Bronchial epithelial cell (primary cell): ENCODE measurements around the gene SRRM4. TPM values are rescaled to one million over a fixed set of nuclear protein-coding genes. Genes with fewer than 3 reads are reported as not detected.

ENCODE experiments used
- DNase-seq: peaks from one replicate; pipeline ENCODE4 v3.0.0-alpha.2; 2010; ENCODE audit warnings: low read depth
- FAIRE-seq: peaks from 2 replicates; lab custom pipeline; 2011; peaks lifted over from hg19 to GRCh38; lab: Jason Lieb, UNC
- H3K27me3 ChIP-seq: 2 replicates; pipeline ENCODE4 v1.5.1; 2011; ENCODE audit warnings: low read length; ENCODE audit not compliant: control insufficient read depth, insufficient read depth
- H3K36me3 ChIP-seq: 2 replicates; pipeline ENCODE4 v1.5.1; 2011; ENCODE audit warnings: low read length; ENCODE audit not compliant: control insufficient read depth, insufficient read depth
- H3K4me3 ChIP-seq: 2 replicates; pipeline ENCODE4 v1.5.1; 2011; ENCODE audit warnings: mild to moderate bottlenecking, low read depth, low read length, control low read depth
- total RNA-seq: library from RNA; depleted of rRNA; stranded (reverse); fragments of >200 nt; gene quantifications from 2 replicates; pipeline ENCODE4 v1.2.1, GENCODE V29; 2014
- TF ChIP-seq, protein P1 (sequence below): IDR thresholded peaks from 2 replicates; pipeline ENCODE4 v1.5.1; 2011; ENCODE audit warnings: mild to moderate bottlenecking, moderate library complexity, low read length, control low read depth, inconsistent platforms; ENCODE audit not compliant: insufficient read depth, severe bottlenecking

SRRM4 gene, protein sequence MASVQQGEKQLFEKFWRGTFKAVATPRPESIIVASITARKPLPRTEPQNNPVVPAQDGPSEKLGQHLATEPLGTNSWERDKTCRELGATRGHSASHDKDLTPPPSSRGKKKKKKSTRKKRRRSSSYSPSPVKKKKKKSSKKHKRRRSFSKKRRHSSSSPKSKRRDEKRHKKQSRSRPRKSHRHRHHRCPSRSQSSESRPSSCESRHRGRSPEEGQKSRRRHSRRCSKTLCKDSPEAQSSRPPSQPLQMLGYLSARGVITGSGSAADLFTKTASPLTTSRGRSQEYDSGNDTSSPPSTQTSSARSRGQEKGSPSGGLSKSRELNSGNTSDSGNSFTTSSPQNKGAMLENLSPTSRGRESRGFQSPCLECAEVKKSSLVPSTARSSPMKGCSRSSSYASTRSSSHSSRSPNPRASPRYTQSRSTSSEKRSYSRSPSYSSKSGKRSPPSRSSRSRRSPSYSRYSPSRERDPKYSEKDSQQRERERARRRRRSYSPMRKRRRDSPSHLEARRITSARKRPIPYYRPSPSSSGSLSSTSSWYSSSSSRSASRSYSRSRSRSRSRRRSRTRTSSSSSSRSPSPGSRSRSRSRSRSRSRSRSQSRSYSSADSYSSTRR
- not detected in 2 replicates for total RNA-seq

DNA sequence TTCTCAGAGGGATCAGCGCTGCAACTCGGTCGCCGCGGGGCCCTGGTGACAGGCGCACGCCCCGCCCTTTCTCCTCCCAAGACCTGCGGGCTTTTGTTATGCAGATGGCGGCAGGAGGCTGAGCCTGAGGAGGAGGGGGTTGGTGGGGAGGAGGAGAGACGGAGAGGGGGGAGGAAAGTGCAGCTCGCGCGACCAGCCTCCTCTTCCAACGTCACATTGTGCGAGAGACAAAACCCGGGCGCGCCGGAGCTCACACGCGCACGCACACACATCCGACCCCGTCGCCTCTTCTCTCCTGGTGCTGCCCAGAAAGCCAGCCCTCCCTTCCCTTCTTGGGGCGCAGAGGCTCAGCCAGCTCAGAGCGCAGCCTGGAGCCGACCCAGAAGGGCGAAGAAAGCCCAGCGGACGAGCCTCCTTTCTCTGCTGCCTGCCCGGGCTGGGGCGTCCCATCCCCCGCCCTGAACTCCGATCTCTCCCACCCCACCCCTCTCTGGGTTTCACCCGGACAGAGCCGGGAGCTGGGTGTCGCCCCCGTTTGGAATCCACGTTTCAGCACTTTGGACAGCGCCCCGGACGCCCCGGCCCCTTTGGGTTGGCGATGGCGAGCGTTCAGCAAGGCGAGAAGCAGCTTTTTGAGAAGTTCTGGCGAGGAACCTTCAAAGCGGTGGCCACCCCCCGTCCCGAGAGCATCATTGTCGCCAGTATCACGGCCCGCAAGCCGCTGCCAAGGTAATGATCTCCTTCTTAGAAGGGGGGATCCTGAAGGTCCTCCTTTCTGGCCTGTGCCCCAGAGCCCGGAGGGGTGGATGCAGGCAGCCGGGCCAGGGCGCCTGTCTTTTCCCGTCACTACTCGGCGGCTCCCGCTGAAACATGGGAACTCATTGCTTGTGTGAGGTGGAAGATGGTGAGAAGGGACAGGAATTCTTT is at the start of gene SRRM4:
Gene SRRM4 (plus strand): TSS at position 257 of the 927 bp plus-strand sequence. CDS start 342 bp downstream, at position 599.
- Histone ChIP-seq H3K27me3 (peaks cover 4% of the 10 kb centered on the region), H3K36me3 (no peaks in the 10 kb centered on the region), H3K4me3 (no peak within 1 kb of the TSS)
- TF ChIP-seq, protein P1, sequence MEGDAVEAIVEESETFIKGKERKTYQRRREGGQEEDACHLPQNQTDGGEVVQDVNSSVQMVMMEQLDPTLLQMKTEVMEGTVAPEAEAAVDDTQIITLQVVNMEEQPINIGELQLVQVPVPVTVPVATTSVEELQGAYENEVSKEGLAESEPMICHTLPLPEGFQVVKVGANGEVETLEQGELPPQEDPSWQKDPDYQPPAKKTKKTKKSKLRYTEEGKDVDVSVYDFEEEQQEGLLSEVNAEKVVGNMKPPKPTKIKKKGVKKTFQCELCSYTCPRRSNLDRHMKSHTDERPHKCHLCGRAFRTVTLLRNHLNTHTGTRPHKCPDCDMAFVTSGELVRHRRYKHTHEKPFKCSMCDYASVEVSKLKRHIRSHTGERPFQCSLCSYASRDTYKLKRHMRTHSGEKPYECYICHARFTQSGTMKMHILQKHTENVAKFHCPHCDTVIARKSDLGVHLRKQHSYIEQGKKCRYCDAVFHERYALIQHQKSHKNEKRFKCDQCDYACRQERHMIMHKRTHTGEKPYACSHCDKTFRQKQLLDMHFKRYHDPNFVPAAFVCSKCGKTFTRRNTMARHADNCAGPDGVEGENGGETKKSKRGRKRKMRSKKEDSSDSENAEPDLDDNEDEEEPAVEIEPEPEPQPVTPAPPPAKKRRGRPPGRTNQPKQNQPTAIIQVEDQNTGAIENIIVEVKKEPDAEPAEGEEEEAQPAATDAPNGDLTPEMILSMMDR, result no peak
- FAIRE-seq (no peak), DNase-seq (no peak)

DNA sequence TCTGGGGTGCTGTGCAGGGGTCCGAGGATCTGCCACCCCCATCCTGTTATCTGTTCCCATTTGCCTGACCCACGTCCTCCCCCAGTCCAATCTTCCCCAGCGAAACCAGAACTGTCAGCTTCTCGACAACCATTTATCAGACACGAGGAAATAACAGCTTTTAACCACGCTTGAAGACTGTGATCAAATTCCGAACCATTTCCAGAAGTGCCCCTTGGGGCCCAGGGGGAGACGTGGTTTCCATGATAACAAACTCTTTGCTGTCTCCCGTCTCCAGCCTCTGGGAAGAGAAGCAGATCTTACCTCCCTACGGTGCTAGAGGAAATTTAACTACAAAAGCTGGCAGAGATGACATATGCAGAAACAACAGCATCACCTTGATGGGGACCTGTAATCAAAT is 35.1 kb upstream of the SRRM4 start:
- DNase-seq (no peak), FAIRE-seq (no peak)
- TF ChIP-seq, protein P1, result no peak
- Histone ChIP-seq H3K4me3 (no peak overlapping the region), H3K27me3 (no peaks in the 10 kb centered on the region), H3K36me3 (no peaks in the 10 kb centered on the region)

DNA sequence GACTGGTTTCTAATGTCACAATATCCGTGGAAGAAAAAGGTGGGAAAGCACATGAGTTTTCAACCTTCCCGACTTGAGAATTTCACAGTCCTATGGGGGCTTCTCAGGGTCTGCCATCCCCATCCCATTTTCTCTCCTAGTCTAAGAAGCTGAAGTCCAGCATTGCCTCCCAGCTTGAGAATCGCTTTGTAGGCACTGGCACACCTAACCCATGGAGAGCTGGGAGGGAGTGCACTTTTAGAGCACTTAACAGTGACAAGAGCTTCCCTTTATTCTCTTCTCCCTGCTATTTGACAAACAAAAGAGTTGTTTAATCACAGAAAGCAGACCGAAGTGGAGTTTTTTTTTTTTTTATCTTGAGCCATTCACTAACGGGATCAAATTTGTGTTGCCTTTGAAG is 22.8 kb upstream of the SRRM4 start:
- TF ChIP-seq, protein P1, result no peak
- DNase-seq (no peak), FAIRE-seq (no peak)
- Histone ChIP-seq H3K4me3 (no peak overlapping the region), H3K27me3 (no peaks in the 10 kb centered on the region), H3K36me3 (no peaks in the 10 kb centered on the region)

DNA sequence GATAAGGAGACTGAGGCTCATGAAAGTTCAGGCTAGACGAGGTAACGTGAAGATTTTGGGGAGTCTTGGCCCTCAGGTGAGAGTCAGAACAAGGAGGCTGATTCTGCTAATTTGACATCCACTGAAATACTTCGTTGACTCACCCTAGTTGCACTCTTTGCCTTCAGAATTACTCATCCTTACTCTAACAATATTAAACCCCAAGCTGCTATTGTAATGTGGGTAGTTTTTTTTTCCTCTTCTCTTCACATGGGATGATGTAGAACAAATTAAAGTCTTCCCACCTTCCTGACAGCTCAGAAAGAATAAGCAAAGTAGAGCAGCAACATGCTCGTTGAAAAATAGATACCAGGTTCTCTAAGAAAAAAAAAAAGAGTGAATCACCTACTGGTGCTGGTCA is 22.0 kb upstream of the SRRM4 start:
- FAIRE-seq (no peak), DNase-seq (peak; percentile 14)
- H3K4me3 ChIP-seq, result no peak overlapping the region
- H3K36me3 ChIP-seq, result no peaks in the 10 kb centered on the region
- TF ChIP-seq, protein P1, result no peak
- H3K27me3 ChIP-seq, result no peaks in the 10 kb centered on the region

DNA sequence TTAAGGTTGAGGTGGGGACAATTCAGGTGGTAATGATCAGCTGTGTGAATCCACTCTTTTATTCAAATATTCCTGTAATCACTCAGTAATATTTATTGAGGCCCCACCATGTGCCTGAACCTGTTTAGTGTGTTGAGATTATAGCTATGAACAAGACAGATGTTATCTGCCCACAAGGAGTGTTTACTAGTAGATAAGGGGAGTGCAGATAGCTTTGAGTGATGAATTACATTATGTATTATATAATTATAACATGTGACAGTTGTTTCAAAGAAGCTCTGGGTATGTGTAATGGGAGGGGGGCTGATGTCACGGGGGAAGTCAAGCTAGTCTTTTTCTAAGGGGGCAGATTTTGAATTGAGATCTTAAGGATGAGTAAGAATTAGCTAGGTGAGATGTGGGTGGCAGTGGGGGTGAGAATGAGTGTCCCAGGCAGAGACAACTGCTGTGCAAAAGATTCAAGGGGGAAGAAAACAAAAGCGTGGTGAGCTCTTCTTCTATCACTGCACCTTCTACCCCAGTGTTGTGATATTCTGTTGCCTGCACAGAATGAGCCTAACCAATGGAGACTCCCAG is 21.3 kb upstream of the SRRM4 start:
- Histone ChIP-seq H3K4me3 (no peak overlapping the region), H3K27me3 (no peaks in the 10 kb centered on the region), H3K36me3 (no peaks in the 10 kb centered on the region)
- FAIRE-seq, result no peak
- no peak for DNase-seq
- TF ChIP-seq, protein P1, result no peak
